ENCODE data around the gene MRPS34. TPM values are rescaled to one million over a fixed set of nuclear protein-coding genes. Genes with fewer than 3 reads are reported as not detected.

The MRPS34 gene
- polyA plus RNA-seq, 1 donor (not counting 4 experiments of a cell fraction or from before 2014, with no cell fraction given): 74.3 TPM

DNA sequence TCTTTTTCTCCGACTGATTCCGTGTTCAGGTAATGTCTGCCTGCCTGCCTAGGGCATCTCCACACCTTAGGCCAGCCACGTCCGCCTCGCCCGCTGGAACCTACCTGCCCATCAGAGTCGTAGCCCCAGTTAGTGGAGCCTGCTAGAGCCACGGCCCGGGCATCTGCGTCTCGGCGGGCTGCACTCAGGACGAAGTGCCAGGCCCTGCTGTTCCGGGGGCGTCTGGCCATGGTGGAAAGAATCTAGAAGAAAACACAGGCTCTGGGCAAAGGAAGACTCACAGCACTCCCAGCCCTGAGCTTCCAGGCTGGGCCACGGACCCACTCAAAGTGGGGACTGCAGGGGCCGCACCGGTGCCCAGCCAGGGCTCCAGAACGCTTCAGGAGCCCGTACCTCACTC is 8.3 kb upstream of the MRPS34 start:
- Histone ChIP-seq H3K79me2 (ENCODE audit: control insufficient read depth, insufficient read depth, low read length) (peaks cover 28% of the 10 kb centered on the region), H3K36me3 (ENCODE audit: control insufficient read depth in 2 of 2, extremely low read depth in 1 of 2, insufficient read depth in 2 of 2, low read length in 2 of 2) (peaks cover 0 to 12% of the 10 kb centered on the region in 2 experiments), H3K9ac (ENCODE audit: control insufficient read depth, extremely low read depth, insufficient read depth, low read length) (peak overlapping the region; percentile 76), H2AFZ (ENCODE audit: control insufficient read depth, low read length) (no peak overlapping the region), H3K4me3 (ENCODE audit: control insufficient read depth in 2 of 3, extremely low read depth in 1 of 3, insufficient read depth in 2 of 3, low read depth in 1 of 3, low read length in 3 of 3) (peak overlapping the region; percentile 84 to 92 (median 86)), H3K9me3 (ENCODE audit: control insufficient read depth, low read depth, low read length) (no peaks in the 10 kb centered on the region), H3K9me1 (ENCODE audit: control insufficient read depth, extremely low read depth, insufficient read depth, low read length) (peaks cover 4% of the 10 kb centered on the region), H3K4me1 (ENCODE audit: control insufficient read depth, extremely low read depth, insufficient read depth, low read length) (peaks cover 17% of the 10 kb centered on the region), H4K20me1 (ENCODE audit: control insufficient read depth, extremely low read depth, insufficient read depth, low read length) (no peaks in the 10 kb centered on the region), H3K4me2 (ENCODE audit: control insufficient read depth, extremely low read depth, insufficient read depth, low read depth, low read length) (peak overlapping the region; percentile 89), H3K27me3 (ENCODE audit: control insufficient read depth, extremely low read depth, insufficient read depth, low read length) (no peaks in the 10 kb centered on the region), H3K27ac (ENCODE audit: control insufficient read depth, insufficient read depth, low read length) (peak overlapping the region; percentile 22)
- no peak for FAIRE-seq
- dilution Hi-C loops (cut with MboI; ENCODE audit: extremely low pct_ligation_motif_present, low sequenced_read_pairs): no loop called here
- no peak for TF ChIP-seq EZH2 (IDR thresholded peaks at IDR 0.05; ENCODE audit: low read length)
- TF ChIP-seq CTCF (optimal IDR thresholded peaks at IDR 0.05 in 1 of 3, IDR thresholded peaks at IDR 0.05 in 1 of 3, conservative IDR thresholded peaks at IDR 0.05 in 1 of 3; ENCODE audit: extremely low read depth in 1 of 3, insufficient read depth in 2 of 3, low read length in 3 of 3): no peak
- DNase-seq (ENCODE audit: low read depth, low spot score): no peak

GRCh38 chr16:1780677-1781072 is 7.7 kb upstream of the MRPS34 start:
- TF ChIP-seq CTCF (optimal IDR thresholded peaks at IDR 0.05 in 1 of 3, IDR thresholded peaks at IDR 0.05 in 1 of 3, conservative IDR thresholded peaks at IDR 0.05 in 1 of 3; ENCODE audit: extremely low read depth in 1 of 3, insufficient read depth in 2 of 3, low read length in 3 of 3): no peak
- no peak for TF ChIP-seq EZH2 (IDR thresholded peaks at IDR 0.05; ENCODE audit: low read length)
- peaks cover 4% of the 10 kb centered on the region for H3K9me1 ChIP-seq (ENCODE audit: control insufficient read depth, extremely low read depth, insufficient read depth, low read length)
- H3K4me3 ChIP-seq (ENCODE audit: control insufficient read depth in 2 of 3, extremely low read depth in 1 of 3, insufficient read depth in 2 of 3, low read depth in 1 of 3, low read length in 3 of 3): no peak overlapping the region
- no peak overlapping the region for H2AFZ ChIP-seq (ENCODE audit: control insufficient read depth, low read length)
- H3K79me2 ChIP-seq (ENCODE audit: control insufficient read depth, insufficient read depth, low read length): peaks cover 23% of the 10 kb centered on the region
- H3K4me1 ChIP-seq (ENCODE audit: control insufficient read depth, extremely low read depth, insufficient read depth, low read length): peaks cover 17% of the 10 kb centered on the region
- peaks cover 0 to 15% of the 10 kb centered on the region in 2 experiments for H3K36me3 ChIP-seq (ENCODE audit: control insufficient read depth in 2 of 2, extremely low read depth in 1 of 2, insufficient read depth in 2 of 2, low read length in 2 of 2)
- H3K27me3 ChIP-seq (ENCODE audit: control insufficient read depth, extremely low read depth, insufficient read depth, low read length): no peaks in the 10 kb centered on the region
- H4K20me1 ChIP-seq (ENCODE audit: control insufficient read depth, extremely low read depth, insufficient read depth, low read length): no peaks in the 10 kb centered on the region
- no peaks in the 10 kb centered on the region for H3K9me3 ChIP-seq (ENCODE audit: control insufficient read depth, low read depth, low read length)
- peak overlapping the region; percentile 89 for H3K4me2 ChIP-seq (ENCODE audit: control insufficient read depth, extremely low read depth, insufficient read depth, low read depth, low read length)
- FAIRE-seq: no peak
- dilution Hi-C loops (cut with MboI; ENCODE audit: extremely low pct_ligation_motif_present, low sequenced_read_pairs): no loop called here
- DNase-seq (ENCODE audit: low read depth, low spot score): no peak
- H3K9ac ChIP-seq (ENCODE audit: control insufficient read depth, extremely low read depth, insufficient read depth, low read length): peak overlapping the region; percentile 76
- no peak overlapping the region for H3K27ac ChIP-seq (ENCODE audit: control insufficient read depth, insufficient read depth, low read length)

All from keratinocyte (primary cell).